C4-2B (cell line): ENCODE data around the gene MED12L.
"Not testable (repeated sequence)": the region's sequence is repeated elsewhere in the genome, so short reads cannot be mapped to it uniquely, and the experiment has no call there.

Experiments
- H3K27ac ChIP-seq: fragments of 450-650 bp; 2 replicates; pipeline ENCODE4 v1.5.1; 2017
- CTCF ChIP-seq: fragments of 450-650 bp; conservative IDR thresholded peaks from 2 replicates; pipeline ENCODE4 v1.5.1; 2017; ENCODE audit warnings: mild to moderate bottlenecking
- ZFX ChIP-seq: fragments of 450-650 bp; IDR thresholded peaks from 2 replicates; pipeline ENCODE4 v1.6.1; 2017

Gene MED12L

GRCh38 chr3:151226088-151226563 is 140.7 kb downstream of the MED12L start:
- TF ChIP-seq CTCF (no peak), ZFX (no peak)
- no peak overlapping the region for H3K27ac ChIP-seq

GRCh38 chr3:151226825-151227224 is 141.4 kb downstream of the MED12L start:
- no peak for TF ChIP-seq ZFX
- TF ChIP-seq CTCF: no peak
- no peak overlapping the region for H3K27ac ChIP-seq

- H3K27ac ChIP-seq: no peak overlapping the region
- TF ChIP-seq CTCF: no peak
- TF ChIP-seq ZFX: no peak
Measured at GRCh38 chr3:151227266-151227806, 141.9 kb downstream of the MED12L start.

DNA sequence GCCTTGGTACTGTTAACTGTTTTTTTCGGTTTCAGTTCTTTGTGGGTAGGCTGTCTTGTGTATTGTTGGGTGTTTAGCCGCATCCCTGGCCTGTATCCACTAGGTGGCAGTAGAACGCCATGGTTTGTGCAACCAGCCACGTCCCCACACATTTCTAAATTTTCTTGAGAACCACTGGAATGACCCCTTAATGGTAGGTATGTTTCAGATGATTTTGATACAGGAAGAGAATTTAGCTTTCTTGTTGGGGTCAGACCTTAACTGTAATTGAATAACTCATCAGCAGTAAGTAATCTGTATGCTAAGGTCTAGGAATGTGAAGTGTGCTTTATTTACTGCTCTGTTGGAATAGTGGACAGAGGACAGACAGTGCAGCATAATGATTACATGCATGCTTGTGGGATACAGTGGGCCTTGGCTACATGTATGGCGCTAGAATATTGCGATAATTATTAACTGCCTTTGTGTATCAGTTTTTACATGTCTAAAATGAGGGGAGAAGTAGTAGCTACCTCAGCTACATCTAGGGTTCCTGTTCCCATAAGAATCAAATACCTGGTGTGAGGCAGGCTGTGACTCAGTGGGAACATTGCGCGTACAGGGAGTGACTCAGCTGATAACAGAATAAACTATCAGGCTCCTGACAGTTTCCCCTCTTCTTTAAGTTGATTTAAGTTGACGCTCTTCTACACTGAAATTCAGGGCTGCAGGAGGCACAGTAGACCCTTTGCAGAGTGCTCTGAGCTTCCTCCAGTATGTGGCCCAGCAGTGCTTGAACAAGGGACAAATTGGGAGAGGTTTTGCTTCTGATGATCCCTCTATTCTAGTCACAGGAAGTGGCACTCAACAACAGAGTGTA is 142.6 kb downstream of the MED12L start:
- no peak overlapping the region for H3K27ac ChIP-seq
- TF ChIP-seq ZFX: no peak
- TF ChIP-seq CTCF: peak; percentile 98

- TF ChIP-seq CTCF (no peak), ZFX (no peak)
- H3K27ac ChIP-seq: no peak overlapping the region
Measured at GRCh38 chr3:151228666-151229040, 143.2 kb downstream of the MED12L start.

GRCh38 chr3:151230646-151231045 is 145.2 kb downstream of the MED12L start:
- no peak overlapping the region for H3K27ac ChIP-seq
- no peak for TF ChIP-seq CTCF
- TF ChIP-seq ZFX: no peak

DNA sequence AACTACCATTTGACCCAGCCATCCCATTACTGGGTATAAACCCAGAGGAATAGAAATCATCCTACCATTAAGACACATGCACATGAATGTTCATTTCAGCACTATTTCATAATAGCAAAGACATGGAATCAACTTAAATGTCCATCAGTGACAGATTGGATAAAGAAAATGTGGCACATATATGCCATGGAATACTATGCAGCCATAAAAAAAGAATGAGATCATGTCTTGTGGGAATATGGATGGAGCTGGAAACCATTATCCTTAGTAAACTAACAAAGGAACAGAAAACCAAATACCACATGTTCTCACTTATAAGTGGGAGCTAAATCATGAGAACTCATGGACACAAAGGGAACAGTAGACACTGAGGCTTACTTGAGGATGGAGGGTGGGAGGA is 146.9 kb downstream of the MED12L start:
- H3K27ac ChIP-seq: not testable (repeated sequence)
